Left colon (tissue), 2 donors: Measurements from ENCODE around the gene DNAJB8. TPM values are rescaled to one million over a fixed set of nuclear protein-coding genes. Genes with fewer than 3 reads are reported as not detected.

Experiments used
- ATAC-seq: fragments of 200-7000 bp; cut with Tn5 transposase; one replicate; pipeline ENCODE4 v1.9.1; 2020; ENCODE audit warnings: mild to moderate bottlenecking, moderate library complexity
- DNase-seq, 2 donors: peaks; one replicate each; pipeline ENCODE4 v3.0.0-alpha.2; 2020
- intact Hi-C, 2 donors: fragments of 100-400 bp; cut with DNase I in 1 of 2; cut with micrococcal nuclease in 1 of 2; formaldehyde crosslinking; loops; one replicate each; pipeline versions ENCODE4 v1.11.2 to v1.14.0; 2022; cut with DNase I, micrococcal nuclease
- total RNA-seq, 2 donors: library from RNA; stranded (reverse); fragmentation: NEBNext Ultra II Directional; extraction: Animal tissue kit (Norgen Biotek cat#: 25700); gene quantifications; one replicate each; pipeline ENCODE4 v1.2.1, GENCODE V29; 2021
- donor health status: DM: no; HTN: no; CAD: no.
- donor health status: DM: yes; HTN: yes; CAD: no.

DNAJB8 gene
- total RNA-seq, 2 donors from 2014 or later, result not detected

- intact Hi-C loops, result no loop called here
- ATAC-seq, result no peak
- no peak for DNase-seq
Measured at GRCh38 chr3:128456776-128457715, 9.6 kb downstream of the DNAJB8 start.

- ATAC-seq (no peak), DNase-seq (no peak)
- intact Hi-C loops, result no loop called here
Measured at GRCh38 chr3:128455786-128456748, 10.6 kb downstream of the DNAJB8 start.

GRCh38 chr3:128455116-128455515 is 11.6 kb downstream of the DNAJB8 start:
- ATAC-seq (no peak), DNase-seq (no peak)
- intact Hi-C loops, result no loop called here

- DNase-seq (no peak), ATAC-seq (no peak)
- intact Hi-C loops, result no loop called here
Measured at GRCh38 chr3:128454310-128454618, 12.4 kb downstream of the DNAJB8 start.

GRCh38 chr3:128453501-128454309 is 13.0 kb downstream of the DNAJB8 start:
- DNase-seq (no peak), ATAC-seq (no peak)
- intact Hi-C loops, result no loop called here

GRCh38 chr3:128452678-128453275 is 13.9 kb downstream of the DNAJB8 start:
- ATAC-seq (no peak), DNase-seq (no peak)
- intact Hi-C loops, result no loop called here

- ATAC-seq (no peak), DNase-seq (no peak)
- intact Hi-C loops, result no loop called here
Measured at GRCh38 chr3:128452120-128452519, 14.6 kb downstream of the DNAJB8 start.

GRCh38 chr3:128449111-128449638 is 17.5 kb downstream of the DNAJB8 start:
- intact Hi-C loops, result no loop called here
- DNase-seq, result no peak
- ATAC-seq, result no peak

- DNase-seq, result no peak
- no peak for ATAC-seq
- intact Hi-C loops, result no loop called here
Measured at GRCh38 chr3:128448491-128448890, 18.2 kb downstream of the DNAJB8 start.

GRCh38 chr3:128447561-128448013 is 19.1 kb downstream of the DNAJB8 start:
- intact Hi-C loops, result no loop called here
- no peak for DNase-seq
- ATAC-seq, result no peak

GRCh38 chr3:128446821-128447220 is 19.9 kb downstream of the DNAJB8 start:
- ATAC-seq, result no peak
- no peak for DNase-seq
- intact Hi-C loops, result no loop called here

GRCh38 chr3:128445357-128445756 is 21.3 kb downstream of the DNAJB8 start:
- intact Hi-C loops, result no loop called here
- DNase-seq (no peak), ATAC-seq (no peak)

GRCh38 chr3:128443771-128444170 is 22.9 kb downstream of the DNAJB8 start:
- intact Hi-C loops, result no loop called here
- DNase-seq (no peak), ATAC-seq (no peak)

- ATAC-seq (no peak), DNase-seq (no peak)
- intact Hi-C loops, result no loop called here
Measured at GRCh38 chr3:128442949-128443348, 23.7 kb downstream of the DNAJB8 start.

- intact Hi-C loops, result no loop called here
- no peak for DNase-seq
- no peak for ATAC-seq
Measured at GRCh38 chr3:128442070-128442469, 24.6 kb downstream of the DNAJB8 start.

GRCh38 chr3:128439226-128439625 is 27.5 kb downstream of the DNAJB8 start:
- intact Hi-C loops, result no loop called here
- ATAC-seq, result no peak
- no peak for DNase-seq

- no peak for DNase-seq
- no peak for ATAC-seq
- intact Hi-C loops, result no loop called here
Measured at GRCh38 chr3:128438488-128439072, 28.1 kb downstream of the DNAJB8 start.

GRCh38 chr3:128436214-128436613 is 30.5 kb downstream of the DNAJB8 start:
- no peak for ATAC-seq
- DNase-seq, result no peak
- intact Hi-C loops, result no loop called here
